NK-92 (cell line): ENCODE measurements around the gene MSH5.

Source experiments
- DNase-seq: peaks from one replicate; lab custom pipeline; 2025; ENCODE audit not compliant: unreplicated experiment; lab: John Stamatoyannopoulos, UW

MSH5 gene

DNA sequence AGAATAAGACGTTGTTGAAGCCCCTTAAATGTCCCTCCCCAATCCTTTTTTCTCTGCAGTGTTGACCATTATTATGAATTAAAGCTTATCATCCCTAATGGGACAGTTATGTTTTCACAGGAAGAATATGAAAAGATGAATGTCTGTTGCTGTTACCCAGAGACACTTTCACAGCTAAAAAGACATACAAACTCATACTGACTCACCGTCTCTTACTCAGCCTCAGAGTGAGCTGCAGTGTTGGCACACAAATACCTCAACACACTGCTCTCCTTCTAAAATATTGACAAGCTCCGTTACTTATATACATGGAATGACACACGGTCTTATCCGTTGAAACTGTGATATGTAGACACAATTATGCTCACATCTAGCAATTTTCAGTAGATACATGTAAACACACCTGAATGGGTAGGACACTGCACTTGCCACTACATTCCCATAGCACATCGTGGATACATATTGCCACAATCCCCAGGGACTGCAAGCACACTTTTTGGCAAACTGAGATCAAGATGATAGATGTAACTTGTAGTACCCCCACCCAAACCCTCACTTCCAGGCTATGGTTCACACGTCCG, 13.0 kb downstream of the MSH5 start:
- DNase-seq, result no peak

DNA sequence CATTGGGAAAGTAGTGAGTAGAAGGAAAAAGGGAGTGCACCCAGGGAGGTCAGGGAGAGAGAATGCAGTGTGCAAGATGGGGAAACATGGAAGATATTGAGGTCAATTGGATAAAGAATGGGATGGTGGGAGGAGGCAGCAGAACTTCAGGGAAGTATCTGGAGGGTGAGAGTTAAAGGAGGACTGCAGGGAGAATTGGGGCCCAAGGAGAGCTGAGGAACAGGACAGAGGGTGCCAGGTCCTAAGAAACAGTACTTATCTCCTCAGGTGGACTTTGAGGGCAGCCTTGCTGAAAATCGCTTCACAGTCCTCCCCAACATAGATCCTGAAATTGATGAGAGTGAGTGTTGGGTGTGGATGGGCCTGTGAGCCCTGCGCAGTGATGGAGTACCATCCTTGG, 18.5 kb downstream of the MSH5 start:
- no peak for DNase-seq

DNA sequence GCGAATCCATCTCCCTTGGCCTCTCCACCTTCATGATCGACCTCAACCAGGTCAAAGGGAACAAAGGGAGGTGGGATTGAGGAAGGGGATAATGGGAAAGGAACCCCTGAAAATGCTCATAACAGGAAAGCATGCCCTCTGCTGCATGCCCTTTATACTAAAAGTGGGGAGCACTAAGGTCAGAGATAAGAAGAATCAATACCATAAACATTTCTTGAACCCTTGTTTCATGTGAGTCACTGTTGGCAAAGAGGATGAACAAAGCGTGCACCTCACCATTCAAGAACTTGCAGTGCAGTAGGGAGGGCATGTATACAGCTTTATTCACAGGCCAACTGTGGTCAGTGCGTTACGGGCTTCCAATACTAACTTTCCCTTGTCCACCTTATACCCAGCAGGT, 21.0 kb downstream of the MSH5 start:
- no peak for DNase-seq

DNA sequence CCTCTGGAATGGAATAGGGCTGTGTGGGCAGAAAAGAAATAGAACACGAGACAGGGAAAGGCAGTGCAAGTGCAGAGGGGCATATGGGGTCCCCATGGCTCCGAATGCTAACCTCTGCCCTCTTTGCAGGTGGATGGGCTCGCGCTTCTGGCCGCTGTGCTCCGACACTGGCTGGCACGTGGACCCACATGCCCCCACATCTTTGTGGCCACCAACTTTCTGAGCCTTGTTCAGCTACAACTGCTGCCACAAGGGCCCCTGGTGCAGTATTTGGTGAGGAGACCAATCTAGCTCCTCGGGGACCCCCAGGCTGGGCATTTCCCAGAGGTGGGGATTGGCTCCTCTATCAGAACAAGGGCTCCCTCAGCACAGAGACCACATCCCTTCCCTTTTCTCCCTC, 21.5 kb downstream of the MSH5 start:
- DNase-seq, result no peak

DNA sequence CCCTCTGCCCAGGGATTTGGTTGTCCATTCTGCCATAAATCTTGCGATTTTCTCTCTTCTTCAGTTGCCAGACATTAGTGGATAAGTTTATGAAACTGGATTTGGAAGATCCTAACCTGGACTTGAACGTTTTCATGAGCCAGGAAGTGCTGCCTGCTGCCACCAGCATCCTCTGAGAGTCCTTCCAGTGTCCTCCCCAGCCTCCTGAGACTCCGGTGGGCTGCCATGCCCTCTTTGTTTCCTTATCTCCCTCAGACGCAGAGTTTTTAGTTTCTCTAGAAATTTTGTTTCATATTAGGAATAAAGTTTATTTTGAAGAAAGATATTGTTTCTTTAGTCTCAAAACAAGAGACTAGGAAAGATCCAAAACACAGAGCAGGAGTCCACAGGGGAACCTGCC, 22.6 kb downstream of the MSH5 start, which contains the start of gene SAPCD1:
Gene SAPCD1, plus strand, starts transcription at position 301 of the 400 bp plus-strand sequence. CDS start 399 bp downstream, outside the sequence.
- DNase-seq, result no peak

GRCh38 chr6:31762878-31763618, 23.2 kb downstream of the MSH5 start:
- DNase-seq, result no peak

GRCh38 chr6:31763619-31763940, 23.8 kb downstream of the MSH5 start:
- DNase-seq, result no peak

DNA sequence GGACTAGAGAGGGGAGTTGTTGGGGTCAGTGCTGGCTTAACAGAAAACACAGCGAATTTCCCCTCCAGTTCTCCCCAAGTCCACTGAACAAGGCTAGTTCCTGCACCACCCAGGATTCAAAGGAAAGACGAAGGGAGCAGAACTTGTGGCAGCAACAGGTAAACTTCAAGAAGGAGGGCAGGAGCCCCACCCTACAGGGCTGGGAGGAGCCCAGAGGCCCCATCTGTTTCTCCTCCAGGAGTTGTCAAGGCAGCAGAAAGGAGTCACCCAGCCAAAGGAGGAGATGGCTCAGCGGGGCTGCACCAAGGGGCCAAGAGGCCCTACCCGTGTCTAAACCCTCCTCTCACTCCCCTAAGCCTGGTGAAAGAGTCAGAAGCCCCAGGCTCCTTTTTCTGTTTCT, 24.4 kb downstream of the MSH5 start:
- DNase-seq, result no peak

- DNase-seq, result no peak
Observed at GRCh38 chr6:31765559-31765909, 25.7 kb downstream of the MSH5 start.

- no peak for DNase-seq
Observed at GRCh38 chr6:31765910-31766794, 26.3 kb downstream of the MSH5 start.

DNA sequence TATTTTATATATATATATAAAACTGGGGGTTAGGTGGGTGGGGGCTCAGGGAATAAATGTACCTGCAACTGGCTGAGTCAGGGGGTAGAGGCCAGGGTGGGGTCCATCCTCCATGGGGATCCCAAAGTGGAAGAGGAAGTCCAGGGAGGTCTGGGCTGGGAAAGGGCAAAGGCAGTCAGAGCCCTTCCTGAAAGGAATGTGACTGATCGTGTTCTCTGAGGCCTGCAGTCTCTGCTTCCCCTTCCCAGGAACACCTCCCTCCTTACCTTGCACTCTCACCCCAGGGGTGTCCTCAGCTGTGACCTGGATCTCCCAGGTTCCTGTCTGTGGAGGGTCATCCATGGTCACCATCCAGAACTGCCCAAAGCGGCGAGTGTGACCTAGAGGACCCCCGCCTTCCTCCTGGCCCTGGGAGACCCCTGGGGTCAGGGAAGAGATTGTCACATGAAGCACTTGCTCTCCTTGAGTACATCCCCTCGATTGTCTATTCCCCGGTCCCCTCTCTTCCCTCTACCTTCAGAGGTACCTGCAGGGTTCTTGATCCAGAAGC, 27.4 kb downstream of the MSH5 start:
- DNase-seq, result no peak

GRCh38 chr6:31768363-31769257, 28.8 kb downstream of the MSH5 start:
- DNase-seq, result no peak

- no peak for DNase-seq
Observed at GRCh38 chr6:31769684-31770371, 30.0 kb downstream of the MSH5 start.

GRCh38 chr6:31770860-31771259, 31.1 kb downstream of the MSH5 start:
- DNase-seq, result no peak

DNA sequence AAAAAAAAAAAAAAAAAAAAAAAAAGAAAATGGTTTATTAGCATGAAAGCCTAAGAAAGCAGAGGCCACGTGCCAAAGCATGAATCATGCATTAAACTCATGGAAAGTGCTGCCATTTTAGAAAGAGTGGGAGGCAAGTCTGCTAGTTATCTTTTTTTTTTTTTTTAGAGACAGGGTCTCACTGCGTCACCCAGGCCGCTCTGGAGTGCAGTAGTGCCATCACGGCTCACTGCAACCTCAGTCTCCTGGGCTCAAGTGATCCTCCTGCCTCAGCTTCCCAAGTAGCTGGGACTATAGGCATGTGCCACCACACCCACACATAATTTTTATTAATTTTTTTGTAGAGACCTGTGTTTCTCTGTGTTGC, 32.2 kb downstream of the MSH5 start:
- no peak for DNase-seq

DNA sequence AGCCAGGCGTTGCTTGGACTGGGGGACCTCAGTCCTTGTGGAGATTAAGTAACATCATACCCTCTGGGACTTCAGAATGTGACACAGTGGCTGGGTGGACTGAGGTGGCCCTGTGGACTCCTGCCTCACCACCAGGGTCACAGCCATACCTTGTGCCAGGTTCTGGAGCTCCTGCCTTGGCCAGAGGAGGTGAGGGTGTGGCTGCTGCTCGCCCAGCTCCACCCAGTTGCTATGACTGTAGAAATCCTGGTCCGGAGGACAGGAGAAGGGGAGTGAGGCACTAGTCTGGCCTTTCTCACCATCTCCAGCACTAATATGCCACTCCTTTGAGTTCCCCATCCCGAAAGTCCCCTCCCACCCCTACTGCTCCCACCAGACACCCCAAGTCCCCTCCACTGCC, 35.4 kb downstream of the MSH5 start:
- DNase-seq, result no peak

- DNase-seq, result no peak
Observed at GRCh38 chr6:31775633-31776484, 36.1 kb downstream of the MSH5 start.

DNA sequence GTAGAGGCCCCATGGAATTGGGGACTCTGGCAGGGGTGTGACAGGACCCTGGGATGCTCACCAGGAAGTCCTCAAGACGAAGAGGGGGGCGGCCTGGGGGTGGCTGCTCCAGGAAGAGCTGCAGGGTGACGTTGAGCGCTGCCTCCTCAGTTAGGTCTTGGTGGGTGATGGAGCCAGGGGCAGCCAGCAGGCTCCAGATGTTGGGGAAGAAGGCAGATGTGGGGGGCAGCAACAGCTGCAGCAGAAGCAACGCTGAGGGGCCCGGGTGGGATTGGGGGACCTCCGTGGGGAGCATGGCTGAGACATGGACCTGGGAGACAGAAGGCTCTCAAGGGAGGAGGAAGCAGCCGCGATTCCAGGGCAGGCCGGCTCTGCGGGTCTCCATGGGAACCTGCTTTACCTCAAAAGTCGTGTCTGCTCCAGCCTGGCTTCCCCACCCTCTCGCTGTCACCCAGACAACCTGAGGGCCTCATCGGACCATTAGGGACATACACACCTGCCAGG, 36.7 kb downstream of the MSH5 start:
- DNase-seq, result no peak

- no peak for DNase-seq
Observed at GRCh38 chr6:31776989-31777666, 37.3 kb downstream of the MSH5 start, which contains the start of gene VWA7. Gene VWA7, minus strand, starts transcription at chr6:31777328. Its CDS starts 549 bp downstream, at chr6:31776779.
